WTC11 (cell line): Measurements from ENCODE around the gene ZDHHC24.

ENCODE experiments used
- ATF6 ChIP-seq: sonication (generic); formaldehyde crosslinking; IDR thresholded peaks from 2 replicates; pipeline ENCODE4 v1.8.1; 2023; ENCODE audit warnings: mild to moderate bottlenecking, missing genetic modification reagents
- CTCF ChIP-seq: fragments of 200-600 bp; IDR thresholded peaks from 2 replicates; pipeline ENCODE4 v1.8.0; 2022; ENCODE audit warnings: antibody characterized with exemption
- ELF4 ChIP-seq: sonication (generic); formaldehyde crosslinking; IDR thresholded peaks from 2 replicates; pipeline ENCODE4 v1.8.1; 2022; ENCODE audit warnings: low read depth, mild to moderate bottlenecking, moderate library complexity, missing genetic modification reagents
- ESRRA ChIP-seq: sonication (generic); formaldehyde crosslinking; IDR thresholded peaks from 2 replicates; pipeline ENCODE4 v1.8.1; 2022; ENCODE audit warnings: mild to moderate bottlenecking, missing genetic modification reagents, borderline replicate concordance
- ETV6 ChIP-seq: sonication (generic); formaldehyde crosslinking; IDR thresholded peaks from 2 replicates; pipeline ENCODE4 v1.8.1; 2022; ENCODE audit warnings: mild to moderate bottlenecking, missing genetic modification reagents
- MXD4 ChIP-seq: fragments of 250-450 bp; sonication (Bioruptor Pico); IDR thresholded peaks from 2 replicates; pipeline ENCODE4 v1.8.0; 2021; ENCODE audit warnings: mild to moderate bottlenecking, moderate library complexity, borderline replicate concordance
- STAT6 ChIP-seq: sonication (generic); formaldehyde crosslinking; conservative IDR thresholded peaks from 2 replicates; pipeline ENCODE4 v1.8.1; 2023; ENCODE audit warnings: mild to moderate bottlenecking, low read depth, missing genetic modification reagents, moderate library complexity
- TF ChIP-seq, protein P1 (sequence below): sonication (generic); formaldehyde crosslinking; IDR thresholded peaks from 2 replicates; pipeline ENCODE4 v1.8.1; 2023; ENCODE audit warnings: mild to moderate bottlenecking, missing genetic modification reagents, moderate library complexity
- TF ChIP-seq, protein P2 (sequence below): sonication (generic); formaldehyde crosslinking; IDR thresholded peaks from 2 replicates; pipeline ENCODE4 v1.8.0; 2023; ENCODE audit warnings: missing genetic modification reagents, mild to moderate bottlenecking, borderline replicate concordance
- TF ChIP-seq, protein P3 (sequence below): sonication (generic); formaldehyde crosslinking; IDR thresholded peaks from 2 replicates; pipeline ENCODE4 v1.8.1; 2023; ENCODE audit warnings: mild to moderate bottlenecking, moderate library complexity, missing genetic modification reagents

GRCh38 chr11:66570850-66571180 is 25.0 kb upstream of the ZDHHC24 start:
- no peak for TF ChIP-seq CTCF
- no peak for TF ChIP-seq ESRRA (CRISPR knock-in tag)
- TF ChIP-seq MXD4 (CRISPR knock-in tag), result no peak
- TF ChIP-seq, protein P1, sequence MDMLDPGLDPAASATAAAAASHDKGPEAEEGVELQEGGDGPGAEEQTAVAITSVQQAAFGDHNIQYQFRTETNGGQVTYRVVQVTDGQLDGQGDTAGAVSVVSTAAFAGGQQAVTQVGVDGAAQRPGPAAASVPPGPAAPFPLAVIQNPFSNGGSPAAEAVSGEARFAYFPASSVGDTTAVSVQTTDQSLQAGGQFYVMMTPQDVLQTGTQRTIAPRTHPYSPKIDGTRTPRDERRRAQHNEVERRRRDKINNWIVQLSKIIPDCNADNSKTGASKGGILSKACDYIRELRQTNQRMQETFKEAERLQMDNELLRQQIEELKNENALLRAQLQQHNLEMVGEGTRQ (CRISPR knock-in tag), result no peak
- no peak for TF ChIP-seq ATF6 (CRISPR knock-in tag)
- TF ChIP-seq ETV6 (CRISPR knock-in tag), result no peak
- no peak for TF ChIP-seq STAT6 (CRISPR knock-in tag)
- TF ChIP-seq, protein P2, sequence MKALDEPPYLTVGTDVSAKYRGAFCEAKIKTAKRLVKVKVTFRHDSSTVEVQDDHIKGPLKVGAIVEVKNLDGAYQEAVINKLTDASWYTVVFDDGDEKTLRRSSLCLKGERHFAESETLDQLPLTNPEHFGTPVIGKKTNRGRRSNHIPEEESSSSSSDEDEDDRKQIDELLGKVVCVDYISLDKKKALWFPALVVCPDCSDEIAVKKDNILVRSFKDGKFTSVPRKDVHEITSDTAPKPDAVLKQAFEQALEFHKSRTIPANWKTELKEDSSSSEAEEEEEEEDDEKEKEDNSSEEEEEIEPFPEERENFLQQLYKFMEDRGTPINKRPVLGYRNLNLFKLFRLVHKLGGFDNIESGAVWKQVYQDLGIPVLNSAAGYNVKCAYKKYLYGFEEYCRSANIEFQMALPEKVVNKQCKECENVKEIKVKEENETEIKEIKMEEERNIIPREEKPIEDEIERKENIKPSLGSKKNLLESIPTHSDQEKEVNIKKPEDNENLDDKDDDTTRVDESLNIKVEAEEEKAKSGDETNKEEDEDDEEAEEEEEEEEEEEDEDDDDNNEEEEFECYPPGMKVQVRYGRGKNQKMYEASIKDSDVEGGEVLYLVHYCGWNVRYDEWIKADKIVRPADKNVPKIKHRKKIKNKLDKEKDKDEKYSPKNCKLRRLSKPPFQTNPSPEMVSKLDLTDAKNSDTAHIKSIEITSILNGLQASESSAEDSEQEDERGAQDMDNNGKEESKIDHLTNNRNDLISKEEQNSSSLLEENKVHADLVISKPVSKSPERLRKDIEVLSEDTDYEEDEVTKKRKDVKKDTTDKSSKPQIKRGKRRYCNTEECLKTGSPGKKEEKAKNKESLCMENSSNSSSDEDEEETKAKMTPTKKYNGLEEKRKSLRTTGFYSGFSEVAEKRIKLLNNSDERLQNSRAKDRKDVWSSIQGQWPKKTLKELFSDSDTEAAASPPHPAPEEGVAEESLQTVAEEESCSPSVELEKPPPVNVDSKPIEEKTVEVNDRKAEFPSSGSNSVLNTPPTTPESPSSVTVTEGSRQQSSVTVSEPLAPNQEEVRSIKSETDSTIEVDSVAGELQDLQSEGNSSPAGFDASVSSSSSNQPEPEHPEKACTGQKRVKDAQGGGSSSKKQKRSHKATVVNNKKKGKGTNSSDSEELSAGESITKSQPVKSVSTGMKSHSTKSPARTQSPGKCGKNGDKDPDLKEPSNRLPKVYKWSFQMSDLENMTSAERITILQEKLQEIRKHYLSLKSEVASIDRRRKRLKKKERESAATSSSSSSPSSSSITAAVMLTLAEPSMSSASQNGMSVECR (CRISPR knock-in tag), result no peak
- TF ChIP-seq ELF4 (CRISPR knock-in tag), result no peak
- TF ChIP-seq, protein P3, sequence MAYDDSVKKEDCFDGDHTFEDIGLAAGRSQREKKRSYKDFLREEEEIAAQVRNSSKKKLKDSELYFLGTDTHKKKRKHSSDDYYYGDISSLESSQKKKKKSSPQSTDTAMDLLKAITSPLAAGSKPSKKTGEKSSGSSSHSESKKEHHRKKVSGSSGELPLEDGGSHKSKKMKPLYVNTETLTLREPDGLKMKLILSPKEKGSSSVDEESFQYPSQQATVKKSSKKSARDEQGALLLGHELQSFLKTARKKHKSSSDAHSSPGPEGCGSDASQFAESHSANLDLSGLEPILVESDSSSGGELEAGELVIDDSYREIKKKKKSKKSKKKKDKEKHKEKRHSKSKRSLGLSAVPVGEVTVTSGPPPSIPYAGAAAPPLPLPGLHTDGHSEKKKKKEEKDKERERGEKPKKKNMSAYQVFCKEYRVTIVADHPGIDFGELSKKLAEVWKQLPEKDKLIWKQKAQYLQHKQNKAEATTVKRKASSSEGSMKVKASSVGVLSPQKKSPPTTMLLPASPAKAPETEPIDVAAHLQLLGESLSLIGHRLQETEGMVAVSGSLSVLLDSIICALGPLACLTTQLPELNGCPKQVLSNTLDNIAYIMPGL (CRISPR knock-in tag), result no peak
